ENCODE data around the gene HDGFL2.
A peak's percentile ranks its signal among the peaks of the same experiment; 100 is the strongest.

Gene HDGFL2

GRCh38 chr19:4445963-4446703, 26.0 kb upstream of the HDGFL2 start:
- FAIRE-seq = no peak

GRCh38 chr19:4446704-4447200, 25.3 kb upstream of the HDGFL2 start:
- FAIRE-seq = no peak

- no peak for FAIRE-seq
Observed at GRCh38 chr19:4447327-4448146, 24.6 kb upstream of the HDGFL2 start.

- no peak for FAIRE-seq
Observed at GRCh38 chr19:4448147-4448985, 23.7 kb upstream of the HDGFL2 start.

- no peak for FAIRE-seq
Observed at GRCh38 chr19:4449022-4449638, 23.0 kb upstream of the HDGFL2 start.

- FAIRE-seq = no peak
Observed at GRCh38 chr19:4449639-4450028, 22.5 kb upstream of the HDGFL2 start.

- FAIRE-seq = no peak
Observed at GRCh38 chr19:4452230-4452990, 19.7 kb upstream of the HDGFL2 start.

GRCh38 chr19:4453232-4454179, 18.6 kb upstream of the HDGFL2 start:
- no peak for FAIRE-seq

GRCh38 chr19:4454747-4455718, 17.1 kb upstream of the HDGFL2 start:
- FAIRE-seq = no peak

- no peak for FAIRE-seq
Observed at GRCh38 chr19:4455719-4456475, 16.2 kb upstream of the HDGFL2 start.

- no peak for FAIRE-seq
Observed at GRCh38 chr19:4456476-4456842, 15.6 kb upstream of the HDGFL2 start.

GRCh38 chr19:4456843-4457653, 15.0 kb upstream of the HDGFL2 start:
- no peak for FAIRE-seq

- peak; percentile 88 for FAIRE-seq
Observed at GRCh38 chr19:4457654-4458395, 14.3 kb upstream of the HDGFL2 start, which contains the start of gene UBXN6. TSS of gene UBXN6 (minus strand) at chr19:4457794. CDS start at chr19:4457697, 97 bp downstream.

GRCh38 chr19:4464815-4465581, 7.1 kb upstream of the HDGFL2 start:
- no peak for FAIRE-seq

- FAIRE-seq = no peak
Observed at GRCh38 chr19:4467835-4468234, 4.3 kb upstream of the HDGFL2 start.
